A549 (cell line): Measurements from ENCODE around the gene NSD1. TPM values are rescaled to one million over a fixed set of nuclear protein-coding genes. Genes with fewer than 3 reads are reported as not detected.

Experiments used
- ATAC-seq, 2 experiments: fragments of 200-7000 bp in 1 of 2; fragments of >200 bp in 1 of 2; cut with Nextera tagmentation in 1 of 2; cut with Tn5 transposase in 1 of 2; 3 replicates each; pipeline versions ENCODE4 v1.8.0 to v1.9.1; 2018 to 2020; ENCODE audit warnings: mild to moderate bottlenecking in 1 of 2, moderate library complexity in 1 of 2
- CTCF ChIA-PET: fragments of 300-600 bp; sonication (Branson Sonifier 250); formaldehyde crosslinking; extraction: SDS; loops from one replicate; lab custom pipeline; 2021; ENCODE audit warnings: antibody characterized with exemption, inconsistent platforms; lab: Yijun Ruan, JAX
- POLR2A ChIA-PET: fragments of 350-600 bp; formaldehyde crosslinking; extraction: SDS; loops from one replicate; lab custom pipeline; 2021; ENCODE audit warnings: antibody characterized with exemption, inconsistent platforms; lab: Yijun Ruan, JAX
- DNase-seq, 2 experiments: peaks; one replicate each; pipeline versions ENCODE4 v3.0.0 to v3.0.0-alpha.2; 2011 to 2016; ENCODE audit warnings: low read depth in 1 of 2, low spot score in 1 of 2
- FAIRE-seq: peaks from 2 replicates; lab custom pipeline; 2011; peaks lifted over from hg19 to GRCh38; lab: Jason Lieb, UNC
- H3K27ac ChIP-seq, 2 experiments: fragments of >200 bp; sonication (Bioruptor Twin); formaldehyde crosslinking; 3 replicates each; pipeline ENCODE4 v1.5.1; 2016 to 2017
- H3K4me1 ChIP-seq: fragments of >200 bp; sonication (Bioruptor Twin); formaldehyde crosslinking; 3 replicates; pipeline ENCODE4 v1.6.1; 2016
- H3K4me2 ChIP-seq: fragments of >200 bp; sonication (Bioruptor Twin); formaldehyde crosslinking; 3 replicates; pipeline ENCODE4 v1.6.1; 2016
- H3K4me3 ChIP-seq: fragments of >200 bp; sonication (Bioruptor Twin); formaldehyde crosslinking; 3 replicates; pipeline ENCODE4 v1.5.1; 2016
- H3K9me3 ChIP-seq: fragments of >200 bp; sonication (Bioruptor Twin); formaldehyde crosslinking; 3 replicates; pipeline ENCODE4 v1.6.1; 2016
- BCL3 ChIP-seq: fragments of >200 bp; sonication (Bioruptor Twin); formaldehyde crosslinking; IDR thresholded peaks from 3 replicates; pipeline ENCODE4 v1.6.1; 2016
- CHD2 ChIP-seq: fragments of 150-350 bp; IDR thresholded peaks from 2 replicates; pipeline ENCODE4 v1.6.1; 2014; ENCODE audit warnings: low read length; ENCODE audit not compliant: partially characterized antibody
- CTCF ChIP-seq: fragments of >200 bp; sonication (Bioruptor Twin); formaldehyde crosslinking; IDR thresholded peaks from 3 replicates; pipeline ENCODE4 v1.5.1; 2016
- E2F6 ChIP-seq: IDR thresholded peaks from 2 replicates; pipeline ENCODE4 v1.6.1; 2012; ENCODE audit warnings: low read depth, borderline replicate concordance
- EHMT2 ChIP-seq: fragments of 200-600 bp; sonication (generic); IDR thresholded peaks from 2 replicates; pipeline ENCODE4 v1.6.1; 2016; ENCODE audit warnings: antibody characterized with exemption, low read depth, mild to moderate bottlenecking, moderate library complexity
- FOSL2 ChIP-seq, 2 experiments: fragments of 450-650 bp in 1 of 2; fragments of >200 bp in 1 of 2; sonication (Bioruptor Twin) in 1 of 2; formaldehyde crosslinking; IDR thresholded peaks; 2 replicates each; pipeline versions ENCODE4 v1.5.0 to v1.6.1; 2016 to 2020; ENCODE audit warnings: mild to moderate bottlenecking in 1 of 2, moderate library complexity in 1 of 2
- GATA3 ChIP-seq: IDR thresholded peaks from 2 replicates; pipeline ENCODE4 v1.6.1; 2012; ENCODE audit warnings: borderline replicate concordance
- HOXB5 ChIP-seq: fragments of 250-450 bp; sonication (Bioruptor Pico); IDR thresholded peaks from 2 replicates; pipeline ENCODE4 v1.5.0; 2020; ENCODE audit warnings: mild to moderate bottlenecking, moderate library complexity
- JUN ChIP-seq, 2 experiments: fragments of >200 bp; sonication (Bioruptor Twin); formaldehyde crosslinking; IDR thresholded peaks; 2 replicates in 1 of 2; 3 replicates in 1 of 2; pipeline ENCODE4 v1.6.1; 2016 to 2017
- JUNB ChIP-seq: fragments of >200 bp; sonication (Bioruptor Twin); formaldehyde crosslinking; IDR thresholded peaks from 2 replicates; pipeline ENCODE4 v1.6.1; 2016
- KDM5A ChIP-seq: fragments of 200-600 bp; sonication (generic); IDR thresholded peaks from 2 replicates; pipeline ENCODE4 v1.6.1; 2016; ENCODE audit warnings: antibody characterized with exemption, mild to moderate bottlenecking
- MAFK ChIP-seq: fragments of 450-650 bp; IDR thresholded peaks from 2 replicates; pipeline ENCODE4 v1.6.1; 2014; ENCODE audit not compliant: partially characterized antibody
- MAX ChIP-seq: IDR thresholded peaks from 2 replicates; pipeline ENCODE4 v1.6.1; 2012
- MAZ ChIP-seq: fragments of 150-350 bp; IDR thresholded peaks from 2 replicates; pipeline ENCODE4 v1.6.1; 2014; ENCODE audit warnings: antibody characterized with exemption, low read depth, low read length, borderline replicate concordance
- NFE2L2 ChIP-seq: fragments of 150-350 bp; conservative IDR thresholded peaks from 2 replicates; pipeline ENCODE4 v1.6.1; 2014; ENCODE audit warnings: low read length
- NPAS2 ChIP-seq: fragments of 250-450 bp; sonication (Bioruptor Pico); IDR thresholded peaks from 2 replicates; pipeline ENCODE4 v1.8.0; 2022; ENCODE audit warnings: mild to moderate bottlenecking, moderate library complexity, borderline replicate concordance
- PHF8 ChIP-seq: fragments of 200-600 bp; sonication (generic); IDR thresholded peaks from 2 replicates; pipeline ENCODE4 v1.6.1; 2016; ENCODE audit warnings: low read depth, mild to moderate bottlenecking, antibody characterized with exemption, moderate library complexity, borderline replicate concordance
- POLR2A ChIP-seq: IDR thresholded peaks from 2 replicates; pipeline ENCODE4 v1.6.1; 2012; ENCODE audit warnings: mild to moderate bottlenecking, low read length
- POLR2AphosphoS2 ChIP-seq: conservative IDR thresholded peaks from 2 replicates; pipeline ENCODE4 v1.6.1; 2012; ENCODE audit warnings: low read length, improper control_type of control experiment, inconsistent platforms
- RCOR1 ChIP-seq: fragments of 150-350 bp; IDR thresholded peaks from 2 replicates; pipeline ENCODE4 v1.6.1; 2014; ENCODE audit warnings: antibody characterized with exemption, low read length, low read depth
- RNF2 ChIP-seq: fragments of 200-600 bp; sonication (generic); IDR thresholded peaks from 2 replicates; pipeline ENCODE4 v1.6.1; 2016; ENCODE audit warnings: low read depth, mild to moderate bottlenecking, antibody characterized with exemption, moderate library complexity, borderline replicate concordance
- SMC3 ChIP-seq: fragments of >200 bp; sonication (Bioruptor Twin); formaldehyde crosslinking; IDR thresholded peaks from 3 replicates; pipeline ENCODE4 v1.6.1; 2018; ENCODE audit warnings: inconsistent platforms
- ZC3H11A ChIP-seq: fragments of 450-650 bp; IDR thresholded peaks from 2 replicates; pipeline ENCODE4 v1.6.1; 2014; ENCODE audit warnings: antibody characterized with exemption, mild to moderate bottlenecking
- WGBS: methylation state at CpG from one replicate; pipeline ENCODE4 v1.1.6; 2017; ENCODE audit errors: missing lambda C conversion rate; 5-methylcytosine and 5-hydroxymethylcytosine counted together
- polyA plus RNA-seq, 4 experiments: library from polyadenylated mRNA; depleted of rRNA in 3 of 4; stranded (reverse); fragments of >200 nt; fragmentation: RNase III in 1 of 4; extraction: RNeasy Plus Mini Kit Qiagen cat#74134 plus additional on column Dnase treatment in 1 of 4; gene quantifications; 2 replicates in 3 of 4; 3 replicates in 1 of 4; pipeline ENCODE4 v1.2.3, GENCODE V29; 2011 to 2017

The NSD1 gene
- polyA plus RNA-seq, 2 of the 4 experiments (the other 2 are of a cell fraction), result 16.3 to 38.2 TPM

GRCh38 chr5:177132136-177133095, 1.2 kb upstream of the NSD1 start:
- no peak overlapping the region; the same call in 2 of the 3 replicates for H3K4me2 ChIP-seq
- peak in 1 of 2 experiments; percentile 13; a peak in 2 of 6 replicates for ATAC-seq
- CTCF ChIA-PET, result interaction anchor here (1.4 to 16.4 kb wide), 3 partner anchors 8 to 20 kb away, joined by 3 to 168 read pairs (median 3); no protein-coding TSS in a partner anchor

GRCh38 chr5:177133853-177134696, 502 bp downstream of the NSD1 start:
- ChIA-PET POLR2A (interaction anchor here (1.0 to 1.3 kb wide), 2 partner anchors 20 to 60 kb away, joined by 3 read pairs; no protein-coding TSS in a partner anchor), CTCF (interaction anchor here (0.6 to 16.4 kb wide), 4 partner anchors 10 to 39 kb away, joined by 3 to 168 read pairs (median 3); no protein-coding TSS in a partner anchor)
- Histone ChIP-seq H3K4me2 (peak overlapping the region; percentile 92), H3K9me3 (no peaks in the 10 kb centered on the region), H3K4me1 (peaks cover 31% of the 10 kb centered on the region), H3K4me3 (peak overlapping the region; percentile 80), H3K27ac (peak overlapping the region; percentile 94 to 96)
- peak; percentile 56 to 75 for ATAC-seq
- FAIRE-seq, result no peak
- DNase-seq, result peak; percentile 38 to 63
- 0% methylated on average over 18 of the region's 83 CpGs for WGBS
- TF ChIP-seq RCOR1 (no peak), BCL3 (0 out of 3 replicates have a peak, but pooled peaks have one; percentile 29), EHMT2 (no peak), E2F6 (peak; percentile 75), POLR2A (peak; percentile 17; the same call in 1 of the 2 replicates), RNF2 (peak; percentile 27; the same call in 1 of the 2 replicates), POLR2AphosphoS2 (no peak), MAX (no peak; the same call in none of the 2 replicates), FOSL2 (IDR thresholded peaks at IDR 0.05) (no peak), FOSL2 (CRISPR knock-in tag; IDR thresholded peaks at IDR 0.05) (no peak), JUN (IDR thresholded peaks at IDR 0.05) (peak in 1 of 2 experiments; percentile 64; a peak in 3 of 5 replicates), MAFK (no peak), KDM5A (no peak), MAZ (no peak), PHF8 (peak; percentile 87), CHD2 (no peak), JUNB (no peak), NFE2L2 (no peak)

More at GRCh38 chr5:177132136-177133095, 1.2 kb upstream of the NSD1 start:
- peak overlapping the region; percentile 94 to 96; a peak in 5 of 6 replicates for H3K27ac ChIP-seq
- no peak for DNase-seq
- POLR2A ChIA-PET, result interaction anchor here (0.6 to 1.1 kb wide), 2 partner anchors 19 to 313 kb away, joined by 3 read pairs; no protein-coding TSS in a partner anchor
- H3K4me1 ChIP-seq, result peaks cover 29% of the 10 kb centered on the region
- TF ChIP-seq RCOR1, result no peak
- no peak for TF ChIP-seq POLR2A
- no peak for TF ChIP-seq GATA3
- TF ChIP-seq HOXB5 (CRISPR knock-in tag), result no peak
- no peak for TF ChIP-seq CTCF
- TF ChIP-seq MAX, result no peak
- no peak for TF ChIP-seq SMC3
- TF ChIP-seq NPAS2, result no peak
- no peak for TF ChIP-seq E2F6
- no peak for TF ChIP-seq ZC3H11A
- H3K4me3 ChIP-seq, result no peak overlapping the region
- no peak for FAIRE-seq
- WGBS, result 95% methylated on average over 32 of the region's 100 CpGs
- no peaks in the 10 kb centered on the region for H3K9me3 ChIP-seq
